GM10847 (cell line): Measurements from ENCODE around the gene CRELD1.
A peak's percentile ranks its signal among the peaks of the same experiment; 100 is the strongest.

Experiments used
- POLR2A ChIP-seq: IDR thresholded peaks from 2 replicates; pipeline ENCODE4 v1.6.1; 2011; ENCODE audit not compliant: insufficient read length; ENCODE audit errors: extremely low read depth

CRELD1 gene

GRCh38 chr3:9916734-9917680 is 16.6 kb upstream of the CRELD1 start, which contains the start of gene IL17RC:
TSS of gene IL17RC (plus strand) at chr3:9917098. CDS start at chr3:9917316, 218 bp downstream.
- no peak for TF ChIP-seq POLR2A

- TF ChIP-seq POLR2A = no peak
Measured at GRCh38 chr3:9917820-9918219, 15.8 kb upstream of the CRELD1 start.

- TF ChIP-seq POLR2A = no peak
Measured at GRCh38 chr3:9918261-9919038, 15.2 kb upstream of the CRELD1 start.

GRCh38 chr3:9928158-9928557 is 5.5 kb upstream of the CRELD1 start:
- TF ChIP-seq POLR2A = no peak

GRCh38 chr3:9930804-9931418 is 2.7 kb upstream of the CRELD1 start:
- TF ChIP-seq POLR2A = no peak

- TF ChIP-seq POLR2A = no peak
Measured at GRCh38 chr3:9932535-9932842, 1.1 kb upstream of the CRELD1 start.

- peak; percentile 25 for TF ChIP-seq POLR2A
Measured at GRCh38 chr3:9932843-9933560, 632 bp upstream of the CRELD1 start.

GRCh38 chr3:9934235-9934621 is 594 bp downstream of the CRELD1 start:
- no peak for TF ChIP-seq POLR2A

GRCh38 chr3:9934993-9935392 is 1.4 kb downstream of the CRELD1 start:
- no peak for TF ChIP-seq POLR2A

GRCh38 chr3:9935966-9936510 is 2.4 kb downstream of the CRELD1 start:
- no peak for TF ChIP-seq POLR2A

GRCh38 chr3:9937486-9938238 is 4.0 kb downstream of the CRELD1 start:
- TF ChIP-seq POLR2A = no peak

- no peak for TF ChIP-seq POLR2A
Measured at GRCh38 chr3:9938966-9939365, 5.3 kb downstream of the CRELD1 start.

GRCh38 chr3:9940746-9941145 is 7.1 kb downstream of the CRELD1 start:
- no peak for TF ChIP-seq POLR2A

GRCh38 chr3:9942164-9942563 is 8.5 kb downstream of the CRELD1 start:
- no peak for TF ChIP-seq POLR2A
